NOMO-1 treated with DMSO at 0.1 percent for 48 hours (cell line): ENCODE results near the gene RNF113B.
A peak's percentile ranks its signal among the peaks of the same experiment; 100 is the strongest.

Source experiments
- DNase-seq: peaks from one replicate; lab custom pipeline; 2025; ENCODE audit not compliant: unreplicated experiment; lab: John Stamatoyannopoulos, UW

RNF113B gene

DNA sequence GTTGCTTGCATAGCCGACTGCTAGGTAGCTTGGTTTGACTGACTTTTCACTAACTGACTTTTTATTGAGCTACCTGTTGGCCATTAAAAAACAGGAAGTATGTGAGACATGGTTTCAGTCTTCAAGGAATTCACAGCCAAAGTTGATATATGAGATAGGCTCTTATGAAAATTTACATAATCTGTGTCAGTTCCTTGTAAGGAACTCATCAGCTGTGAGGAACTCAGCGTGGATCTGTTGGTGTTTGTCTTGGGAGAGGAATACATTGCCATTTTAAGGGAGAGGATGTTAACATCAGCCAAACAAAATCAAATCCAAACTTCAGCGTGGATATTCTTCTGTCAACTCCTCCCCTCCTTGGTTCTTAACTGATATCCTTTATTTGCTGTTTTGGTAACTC is 2.0 kb downstream of the RNF113B start:
- DNase-seq = no peak

DNA sequence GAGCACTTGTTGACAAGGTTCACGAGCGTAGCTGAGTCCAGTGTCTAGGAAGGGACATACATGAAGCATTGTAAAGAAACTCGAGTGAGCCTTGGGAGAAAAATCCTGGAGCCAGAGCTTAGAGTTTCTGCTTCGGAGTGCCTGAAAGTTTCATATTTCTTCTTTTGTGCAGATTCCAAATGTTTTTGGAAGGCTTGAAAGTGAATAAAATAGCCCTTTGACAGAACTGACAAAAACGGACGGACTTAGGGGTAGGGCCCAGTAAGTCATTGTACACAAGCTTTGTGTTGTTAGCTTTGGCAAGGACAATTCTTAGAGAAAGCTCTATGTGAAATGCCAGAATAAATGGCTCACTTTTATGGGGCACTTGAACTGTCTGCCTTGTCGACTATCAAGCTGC is 2.8 kb downstream of the RNF113B start:
- DNase-seq = no peak

DNA sequence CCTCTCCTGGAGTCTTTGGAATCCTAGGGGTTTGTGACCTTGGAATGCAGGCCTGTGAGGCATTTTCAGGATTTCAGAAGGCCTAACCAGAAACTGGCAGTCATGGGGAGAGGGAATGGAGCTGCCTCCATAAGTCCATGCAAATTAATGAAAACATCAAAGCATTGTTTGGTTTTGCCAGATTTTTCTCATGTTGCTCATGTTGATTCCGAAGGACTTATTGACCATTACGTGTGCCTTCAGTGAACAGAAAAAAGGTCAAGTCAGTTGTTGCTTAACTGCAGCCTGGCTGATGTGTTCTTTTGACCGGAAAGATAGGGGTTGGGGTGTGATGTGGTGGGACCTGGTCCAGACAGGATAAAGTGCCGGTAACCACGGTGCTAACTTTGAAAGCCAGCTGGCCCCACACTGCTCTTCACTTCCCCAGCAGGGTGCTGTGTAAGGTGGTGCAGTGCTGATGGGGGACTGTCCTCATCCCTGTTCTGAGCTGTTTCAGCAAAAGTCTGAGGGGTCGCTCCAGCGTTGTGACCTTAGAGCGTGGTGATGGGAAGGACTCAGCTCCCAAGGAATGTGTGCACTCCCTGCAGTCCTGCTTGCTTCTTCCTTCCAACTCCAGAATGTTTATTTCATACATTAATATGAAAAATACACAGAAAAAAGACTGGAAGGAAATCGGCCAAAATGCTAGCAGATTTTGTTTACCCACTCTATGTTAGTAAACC is 3.5 kb downstream of the RNF113B start:
- no peak for DNase-seq

DNA sequence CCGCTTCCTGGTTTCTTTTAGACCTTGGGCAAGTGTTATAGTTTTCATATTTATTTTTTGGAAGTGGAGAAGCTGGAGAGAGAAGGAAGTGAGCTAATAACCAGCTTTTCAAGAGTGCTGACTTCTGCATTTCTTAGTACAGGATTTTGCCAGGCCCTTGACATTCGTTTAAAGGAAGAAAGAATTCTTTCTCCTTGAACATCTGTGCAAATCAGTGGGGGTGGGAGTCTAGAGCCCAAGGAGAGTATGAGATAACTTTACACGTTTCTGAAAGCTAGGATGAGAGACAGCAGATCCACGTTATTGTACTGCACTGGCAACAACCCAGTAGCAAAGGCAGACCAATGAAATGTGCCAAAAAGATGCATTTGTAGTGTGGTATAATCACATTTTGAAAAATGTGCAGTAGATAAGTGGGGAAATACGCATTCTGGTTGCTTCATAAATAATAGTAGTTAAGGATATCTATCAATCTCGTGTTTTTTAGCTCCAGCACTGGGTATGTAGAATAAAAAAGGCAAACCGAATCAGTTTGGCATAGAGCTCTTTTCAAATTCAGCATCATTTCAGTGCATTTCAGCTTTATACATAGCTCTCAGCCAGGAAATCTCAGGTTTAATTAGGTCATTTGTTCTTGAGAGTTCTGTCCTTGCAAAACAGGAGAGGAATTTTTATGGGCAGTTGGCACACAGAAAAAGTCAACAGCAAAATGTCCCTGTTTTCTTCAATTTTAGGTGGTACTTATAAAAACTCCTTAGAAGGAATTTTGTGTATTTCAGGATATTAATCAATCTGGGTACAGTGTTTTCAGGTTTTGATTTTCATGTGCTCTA is 4.3 kb downstream of the RNF113B start:
- no peak for DNase-seq

DNA sequence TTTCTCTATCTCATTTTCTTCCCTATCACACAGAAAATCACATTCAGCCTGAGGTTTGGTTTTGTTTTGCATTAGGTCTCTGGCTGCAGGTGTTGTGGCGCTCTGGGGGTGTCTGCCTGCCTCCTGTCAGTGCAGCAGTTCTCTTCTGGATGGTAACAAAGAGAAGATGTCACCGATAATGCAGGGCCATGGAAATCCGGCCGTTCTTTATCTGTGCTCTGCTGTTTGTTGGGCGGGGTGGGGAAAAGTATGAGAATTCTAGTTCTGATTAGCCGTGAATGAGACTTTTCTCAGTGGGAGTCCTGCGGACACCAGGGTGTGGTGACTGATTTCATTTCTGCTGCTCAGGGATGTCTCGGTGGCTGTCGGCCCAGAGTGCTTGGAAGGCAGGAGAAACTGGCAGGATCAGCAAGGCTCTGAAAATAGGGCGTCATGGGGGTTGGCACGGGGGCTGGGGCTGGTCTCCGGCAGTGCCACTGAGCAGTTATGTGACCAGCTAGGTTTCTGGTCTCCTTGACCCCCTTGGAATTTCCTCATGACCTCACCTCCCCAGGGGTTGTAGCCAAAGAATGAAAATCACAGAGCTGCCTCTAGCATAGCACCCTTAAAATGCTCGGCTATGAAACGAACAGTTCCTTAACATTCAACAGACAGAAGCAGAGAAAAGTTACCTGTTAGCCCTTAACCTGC is 5.0 kb downstream of the RNF113B start:
- DNase-seq = no peak

DNA sequence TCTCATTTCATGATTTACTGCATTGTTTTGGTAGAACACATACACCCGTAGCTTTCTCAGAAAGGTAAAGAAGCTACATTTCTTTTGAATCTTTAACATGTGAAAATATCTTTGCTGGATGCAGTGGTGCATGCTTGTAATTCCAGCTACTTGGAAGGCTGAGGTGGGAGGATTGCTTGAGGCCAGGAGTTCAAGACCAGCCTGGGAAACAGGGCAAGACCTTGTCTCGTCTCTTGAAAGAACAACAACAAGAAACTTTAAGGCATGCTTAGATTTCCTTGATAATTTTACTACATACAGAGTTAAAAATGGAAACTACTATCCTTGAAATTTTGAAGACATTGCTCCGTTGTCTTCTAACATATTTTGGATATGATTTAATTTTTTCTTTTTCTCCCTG is 7.7 kb downstream of the RNF113B start:
- no peak for DNase-seq

DNA sequence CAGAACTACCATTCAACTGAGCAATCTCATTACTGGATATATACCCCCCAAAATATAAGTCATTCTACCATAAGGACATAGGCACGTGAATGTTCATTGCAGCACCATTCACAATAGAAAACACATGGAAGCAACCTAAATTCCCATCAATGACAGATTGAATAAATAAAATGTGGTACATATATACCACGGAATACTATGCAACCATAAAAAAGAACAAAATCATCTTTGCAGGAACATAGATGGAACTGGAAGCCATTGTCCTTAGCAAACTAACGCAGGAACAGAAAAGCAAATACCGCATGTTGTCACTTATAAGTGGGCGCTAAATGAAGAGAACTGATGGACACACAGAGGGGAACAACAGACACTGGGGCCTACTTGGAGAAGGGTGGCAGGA is 14.1 kb downstream of the RNF113B start:
- DNase-seq = no peak

DNA sequence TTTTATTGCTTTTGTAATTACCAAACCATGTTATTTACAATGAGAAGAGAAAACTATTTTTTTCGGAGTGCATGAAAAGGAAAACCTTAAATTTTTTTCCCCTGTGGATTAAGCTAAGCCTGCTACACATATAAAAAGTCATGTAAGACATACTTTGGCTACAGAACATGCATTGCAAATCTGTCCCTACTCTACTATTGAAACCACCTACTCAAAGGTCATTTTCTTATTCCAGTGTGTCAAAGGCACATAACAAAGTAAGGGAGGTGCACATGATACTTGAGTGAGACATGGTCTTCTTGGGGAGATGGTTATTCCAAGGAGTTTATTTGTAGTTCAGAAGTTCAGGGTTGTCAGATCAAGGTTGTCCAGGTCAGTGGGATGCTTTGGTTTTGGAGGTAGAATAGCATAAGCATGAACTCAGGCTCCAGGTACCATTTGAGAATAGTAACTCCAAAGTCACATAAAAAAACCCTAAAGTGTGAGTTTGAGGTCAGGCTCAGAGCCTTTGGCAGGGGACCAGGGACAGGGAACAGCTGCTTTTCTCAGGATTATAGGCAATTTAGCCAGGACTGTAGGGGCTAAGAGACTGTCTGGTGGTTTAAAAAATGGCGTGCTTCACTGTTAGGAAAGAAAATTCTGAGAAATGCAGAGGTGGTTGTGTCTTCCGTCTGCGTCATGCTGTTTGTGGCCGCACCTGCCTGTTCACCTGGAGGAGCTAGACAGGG is 18.7 kb downstream of the RNF113B start:
- no peak for DNase-seq

DNA sequence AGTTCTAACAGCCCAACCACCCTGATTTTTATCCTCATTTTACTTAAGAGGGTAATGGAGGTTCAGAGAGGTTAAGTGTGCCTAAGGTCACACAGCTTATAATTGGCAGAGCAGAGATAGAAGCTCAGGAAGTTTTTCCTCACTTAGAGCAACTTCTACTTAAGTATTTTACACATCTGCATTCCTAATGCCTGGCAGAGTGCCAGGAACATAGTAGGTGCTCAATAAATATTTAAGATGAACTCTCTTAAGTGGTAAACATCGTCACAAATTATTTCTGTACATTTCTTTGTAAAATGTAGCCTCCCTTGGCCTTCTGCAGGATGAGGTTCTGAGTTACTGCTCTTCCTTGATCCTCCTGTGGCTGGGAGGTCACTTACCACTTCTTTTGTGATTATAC is 19.5 kb downstream of the RNF113B start:
- DNase-seq = no peak

DNA sequence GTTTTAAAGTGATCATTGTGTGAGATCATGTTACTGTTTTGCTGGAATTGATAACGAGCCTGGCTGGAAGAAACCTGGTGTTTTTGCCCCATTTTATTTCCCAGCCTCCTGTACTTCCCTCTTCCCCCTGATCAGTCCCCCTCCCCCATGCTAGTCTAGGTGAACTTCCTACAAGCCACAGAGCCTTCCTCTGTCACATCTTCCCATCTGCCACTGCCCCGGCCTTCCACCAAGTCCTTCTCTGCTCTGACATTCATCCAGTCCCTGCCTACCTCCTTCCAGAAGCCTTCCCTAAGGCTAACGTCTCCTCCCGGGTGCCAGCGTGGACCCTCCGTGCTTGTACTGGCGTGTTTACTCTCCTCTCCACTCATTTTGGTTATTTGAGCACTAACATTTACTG is 19.9 kb downstream of the RNF113B start:
- DNase-seq = no peak

DNA sequence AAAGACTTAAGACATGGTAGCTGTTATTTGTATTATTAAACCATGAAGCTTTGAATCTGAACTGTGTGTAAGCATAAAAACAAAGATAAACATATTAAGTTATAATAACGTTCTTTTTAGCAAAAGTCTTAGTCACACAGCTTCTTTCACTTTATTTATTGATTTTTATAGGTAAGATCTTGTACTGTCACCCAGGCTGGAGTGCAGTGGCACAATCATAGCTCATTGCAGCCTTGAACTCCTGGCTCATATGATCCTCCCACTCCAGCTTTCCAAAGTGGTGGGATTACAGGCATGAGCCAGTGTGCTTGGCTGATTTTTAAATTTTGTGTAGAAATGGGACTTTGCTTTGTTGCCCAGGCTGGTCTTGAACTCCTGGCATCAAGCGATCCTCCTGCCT is 20.8 kb downstream of the RNF113B start:
- DNase-seq = no peak

DNA sequence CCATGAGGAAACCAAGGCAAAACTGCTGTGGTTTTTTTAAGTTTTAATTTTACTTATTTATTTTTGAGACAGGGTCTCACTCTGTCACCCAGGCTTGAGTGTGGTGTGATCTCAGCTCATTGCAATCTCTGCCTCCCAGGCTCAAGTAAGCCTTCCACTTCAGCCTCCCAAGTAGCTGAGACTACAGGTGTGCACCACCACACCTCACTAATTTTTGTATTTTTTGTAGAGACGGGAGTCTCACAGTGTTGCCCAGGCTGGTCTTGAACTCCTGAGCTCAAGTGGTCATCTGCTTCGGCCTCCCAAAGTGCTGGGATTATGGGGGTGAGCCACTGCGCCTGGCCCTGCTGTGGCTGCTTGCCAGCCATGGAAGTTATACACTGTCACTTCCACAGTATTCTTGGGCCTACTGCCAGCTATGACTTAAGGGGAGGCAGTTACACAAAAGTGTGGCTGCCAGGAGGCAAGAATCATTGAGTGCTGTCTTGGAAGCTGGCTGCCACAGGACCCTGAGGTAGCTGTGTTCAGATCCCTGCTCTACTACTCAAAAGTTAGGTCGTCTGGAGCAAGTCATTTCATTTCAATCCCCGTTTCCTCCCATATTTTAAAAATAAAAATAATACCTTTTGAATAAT is 21.5 kb downstream of the RNF113B start:
- DNase-seq = no peak

DNA sequence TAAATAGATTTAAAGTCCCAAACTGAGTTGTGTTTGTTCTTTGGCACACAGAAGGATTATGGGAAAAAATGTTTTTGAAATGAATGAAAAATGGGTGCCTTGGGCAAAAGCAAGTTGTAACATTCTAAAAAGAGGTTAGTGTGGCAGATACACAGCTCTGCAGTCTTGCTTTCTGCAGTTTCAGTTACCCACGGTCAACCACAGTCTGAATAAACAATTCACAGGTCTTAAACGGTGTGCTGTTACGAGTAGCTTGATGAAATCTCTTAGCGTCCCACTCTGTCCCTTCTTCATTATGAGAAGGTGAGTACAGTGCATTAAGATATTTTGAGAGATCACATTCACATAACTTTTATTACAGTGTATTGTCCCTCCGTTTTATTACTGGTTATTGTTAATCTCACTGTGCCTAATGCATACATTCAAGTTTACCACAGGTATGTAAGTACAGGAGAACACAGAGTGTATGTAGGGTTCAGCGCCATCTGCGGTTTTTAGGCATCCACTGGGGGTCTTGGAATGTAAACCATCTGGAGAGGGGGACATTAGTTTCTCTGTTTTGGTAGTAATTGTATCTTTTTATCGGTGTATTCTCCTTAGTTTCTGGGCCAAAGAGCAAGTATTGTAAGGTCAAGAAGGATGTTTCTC is 26.1 kb downstream of the RNF113B start:
- no peak for DNase-seq

DNA sequence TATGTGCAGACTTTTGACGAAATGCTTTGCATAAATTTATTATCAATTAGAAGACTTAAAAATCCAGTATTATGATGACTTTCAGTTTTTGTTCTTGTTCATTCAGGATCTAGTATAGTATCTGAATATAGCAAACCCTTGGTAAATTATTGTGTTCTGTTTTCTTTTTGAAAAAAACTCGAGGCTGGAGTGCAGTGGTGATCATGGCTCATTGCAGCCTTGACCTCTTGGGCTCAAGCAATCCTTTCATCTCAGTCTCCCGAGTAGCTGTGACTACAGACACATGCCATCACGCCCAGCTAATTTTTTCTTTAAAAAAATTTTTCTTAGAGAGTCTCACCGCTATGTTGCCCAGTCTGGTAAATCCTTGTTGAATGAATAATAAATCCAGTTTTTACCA is 29.5 kb downstream of the RNF113B start:
- DNase-seq = no peak

DNA sequence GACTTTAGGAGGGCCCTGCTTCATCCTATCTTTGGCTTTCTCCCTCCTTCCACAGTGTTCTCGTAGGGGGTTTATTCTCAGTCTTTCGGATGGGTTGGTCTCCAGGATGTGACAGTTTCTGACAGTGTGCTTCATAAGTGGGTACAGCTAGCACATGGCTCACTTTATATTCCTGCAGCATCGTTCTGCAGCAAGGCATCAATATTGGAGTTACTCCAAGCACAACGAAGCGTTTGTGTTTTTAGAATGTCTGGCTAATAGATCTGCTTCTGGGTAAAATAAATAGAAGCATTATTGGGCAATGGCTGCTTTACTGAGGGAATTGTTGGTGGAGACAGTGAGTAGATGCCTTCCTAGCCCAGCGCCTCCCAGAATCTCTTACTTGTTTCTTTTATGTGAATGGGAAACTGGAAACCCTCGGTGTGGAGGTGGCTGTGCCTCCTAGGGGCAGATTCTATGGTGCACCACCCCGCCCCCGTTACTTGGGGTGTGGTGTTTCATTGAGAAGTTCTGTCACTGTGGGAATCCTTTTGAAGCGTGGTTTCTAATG is 32.2 kb downstream of the RNF113B start:
- no peak for DNase-seq

DNA sequence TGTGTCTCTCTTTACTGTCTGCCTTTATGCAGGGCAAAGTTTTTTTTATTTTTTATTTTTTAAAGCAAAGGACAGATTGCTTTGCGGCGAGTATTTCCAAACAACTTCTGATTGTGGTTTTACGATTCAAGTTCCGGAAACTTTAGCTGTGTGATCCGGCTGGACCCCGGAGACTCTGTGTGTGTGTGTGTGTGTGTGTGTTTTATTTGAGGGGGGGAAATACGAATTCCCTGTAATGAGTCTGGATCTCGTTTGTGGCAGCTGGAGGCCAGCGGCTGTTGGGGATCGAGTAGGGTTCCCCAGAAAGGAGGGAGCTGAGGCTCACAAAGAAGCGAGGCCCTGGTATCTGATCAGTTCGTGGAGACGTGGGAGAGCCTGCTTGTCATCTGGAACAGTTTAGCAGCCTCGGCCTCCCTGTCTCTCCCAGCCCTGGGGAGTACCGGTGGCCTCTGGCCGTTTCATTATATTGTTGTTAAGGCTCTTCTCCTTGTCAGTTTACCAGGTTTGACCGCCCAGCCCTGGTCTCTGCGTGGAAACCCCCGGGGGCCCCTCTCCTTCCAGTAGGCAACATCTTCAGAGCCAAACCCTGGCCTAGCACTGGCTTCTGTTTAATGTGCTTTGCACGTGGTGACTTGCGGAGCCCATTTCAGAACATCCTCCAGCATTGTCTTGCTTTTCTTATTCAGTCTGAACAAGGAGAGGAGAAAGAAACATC is 32.9 kb downstream of the RNF113B start:
- no peak for DNase-seq

DNA sequence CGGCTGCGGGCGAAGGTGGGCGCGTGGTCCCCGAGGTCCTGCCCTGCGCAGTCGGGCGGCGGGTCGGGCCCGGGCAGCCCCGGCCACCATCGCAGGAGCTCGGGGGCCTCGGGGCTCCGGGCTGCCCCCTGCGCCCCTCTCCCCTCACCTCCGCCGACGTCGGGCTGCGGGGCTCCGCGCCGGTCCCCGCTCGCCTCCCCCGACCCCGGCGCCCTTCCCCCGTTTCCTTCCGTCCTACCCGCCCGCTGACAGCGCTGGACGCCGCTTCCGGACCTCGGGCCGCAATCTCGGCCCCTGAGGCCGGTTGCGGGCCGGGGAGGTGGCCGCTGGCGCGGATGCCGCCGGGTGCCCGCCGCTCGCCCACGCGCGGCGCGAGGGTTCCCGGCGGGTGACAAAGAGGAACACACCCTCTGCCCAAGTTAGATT is 33.5 kb downstream of the RNF113B start:
- no peak for DNase-seq

DNA sequence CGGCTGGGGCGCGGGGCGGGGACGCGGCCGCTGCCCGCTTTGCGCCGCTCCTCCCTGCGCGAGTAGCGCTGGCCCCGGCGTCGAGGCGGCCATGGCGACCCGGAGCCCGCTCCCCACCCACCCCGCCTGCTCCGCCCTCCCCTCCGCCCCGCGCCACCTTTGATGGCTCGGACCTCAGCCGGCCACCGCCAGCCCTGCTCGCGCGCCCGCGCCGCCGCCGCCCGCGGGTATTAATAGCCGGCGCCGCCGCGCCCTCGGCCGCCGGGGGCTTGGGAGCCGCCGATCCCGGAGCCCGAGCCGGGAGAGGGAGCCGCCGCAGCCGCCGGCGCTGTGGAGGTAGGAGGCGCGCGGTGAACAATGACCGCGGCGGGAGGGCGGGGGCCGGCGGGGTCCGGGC is 33.9 kb downstream of the RNF113B start:
- no peak for DNase-seq

DNA sequence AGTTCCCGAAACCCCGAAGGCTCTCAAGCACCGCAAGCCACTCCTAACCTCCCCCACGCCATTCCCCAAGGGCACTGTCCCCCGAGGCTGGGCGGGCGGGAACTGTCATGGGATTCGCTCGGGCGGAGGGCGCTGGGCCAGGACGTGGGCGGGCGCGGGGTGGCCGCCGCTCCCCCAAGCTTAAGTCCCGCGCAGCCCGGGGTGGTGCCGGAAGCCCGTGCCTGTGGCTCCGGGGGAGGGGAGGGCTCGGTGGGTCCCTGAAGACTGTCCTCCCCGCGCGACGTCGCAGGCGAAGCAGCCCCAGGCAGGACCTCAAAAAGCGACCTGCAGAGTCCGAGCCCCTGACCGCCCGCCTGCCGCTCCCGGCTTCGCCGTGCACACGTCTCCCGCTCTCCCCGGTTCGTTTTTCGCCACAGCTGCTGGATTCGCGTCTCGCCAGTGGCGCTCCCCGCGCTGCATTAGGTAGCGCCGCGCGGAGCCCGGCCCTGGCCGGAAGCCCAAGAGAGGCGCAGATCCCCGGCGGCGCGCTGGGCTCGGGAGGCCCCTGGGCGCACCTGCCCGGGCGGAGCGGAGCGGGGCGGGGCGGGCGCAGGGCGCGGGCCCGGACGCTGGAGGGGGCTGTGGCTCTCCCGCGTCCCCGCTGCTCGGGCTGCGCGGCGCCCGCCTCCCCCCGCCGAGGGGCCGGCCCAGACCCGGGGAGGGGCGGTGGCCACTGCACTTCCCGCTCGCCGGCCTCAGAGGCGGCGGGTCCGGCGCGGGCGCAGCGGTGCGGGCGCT is 34.5 kb downstream of the RNF113B start, which contains the start of gene FARP1:
FARP1 (plus strand) TSS at position 715 of the 777 bp plus-strand sequence. CDS start 70,149 bp downstream, outside the sequence.
- DNase-seq = peak; percentile 1
